ENCODE results near the gene STK11.

STK11 gene

DNA sequence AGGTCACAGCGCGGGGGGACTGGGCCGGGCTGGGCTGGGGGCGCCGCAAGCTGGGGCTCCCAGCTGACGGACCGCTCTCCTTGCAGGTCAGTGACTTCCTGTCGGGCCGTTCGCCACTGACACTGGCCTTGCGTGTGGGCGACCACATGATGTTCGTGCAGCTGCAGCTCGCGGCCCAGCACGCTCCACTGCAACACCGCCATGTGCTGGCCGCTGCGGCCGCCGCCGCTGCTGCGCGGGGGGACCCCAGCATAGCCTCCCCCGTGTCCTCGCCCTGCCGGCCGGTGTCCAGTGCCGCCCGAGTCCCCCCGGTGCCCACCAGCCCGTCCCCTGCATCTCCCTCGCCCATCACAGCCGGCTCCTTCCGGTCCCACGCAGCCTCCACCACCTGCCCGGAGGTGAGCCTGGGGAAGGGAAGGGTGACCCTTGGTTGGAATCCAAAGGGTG lies 48.5 kb downstream of the STK11 start:
- CTCF ChIA-PET = interaction anchor here (1.8 to 2.0 kb wide), 2 partner anchors 10 to 12 kb away, joined by 13 to 22 read pairs; no protein-coding TSS in a partner anchor
- POLR2A ChIA-PET = interaction anchor here (0.7 to 7.8 kb wide), 3 partner anchors 12 to 15 kb away, joined by 5 to 157 read pairs (median 16); partner anchors contain the start of gene CIRBP
- no peak for DNase-seq (ENCODE audit: extremely low spot score)
- TF ChIP-seq ELF4 (IDR thresholded peaks at IDR 0.05) (no peak), NFRKB (IDR thresholded peaks at IDR 0.05) (no peak), BHLHE40 (IDR thresholded peaks at IDR 0.05; ENCODE audit: borderline replicate concordance) (no peak), ZNF384 (IDR thresholded peaks at IDR 0.05) (no peak), FOXM1 (IDR thresholded peaks at IDR 0.05; ENCODE audit: borderline replicate concordance) (no peak), L3MBTL2 (conservative IDR thresholded peaks at IDR 0.05) (no peak), SUZ12 (IDR thresholded peaks at IDR 0.05) (no peak), TARDBP (IDR thresholded peaks at IDR 0.05) (no peak), HDGF (IDR thresholded peaks at IDR 0.05; ENCODE audit: borderline replicate concordance) (no peak), CTBP1 (IDR thresholded peaks at IDR 0.05; ENCODE audit: borderline replicate concordance) (no peak), ARNT (IDR thresholded peaks at IDR 0.05) (no peak), SP1 (IDR thresholded peaks at IDR 0.05) (no peak), FOXA1 (IDR thresholded peaks at IDR 0.05) (no peak), FOXK2 (IDR thresholded peaks at IDR 0.05) (no peak)
- TF ChIP-seq, protein P1, sequence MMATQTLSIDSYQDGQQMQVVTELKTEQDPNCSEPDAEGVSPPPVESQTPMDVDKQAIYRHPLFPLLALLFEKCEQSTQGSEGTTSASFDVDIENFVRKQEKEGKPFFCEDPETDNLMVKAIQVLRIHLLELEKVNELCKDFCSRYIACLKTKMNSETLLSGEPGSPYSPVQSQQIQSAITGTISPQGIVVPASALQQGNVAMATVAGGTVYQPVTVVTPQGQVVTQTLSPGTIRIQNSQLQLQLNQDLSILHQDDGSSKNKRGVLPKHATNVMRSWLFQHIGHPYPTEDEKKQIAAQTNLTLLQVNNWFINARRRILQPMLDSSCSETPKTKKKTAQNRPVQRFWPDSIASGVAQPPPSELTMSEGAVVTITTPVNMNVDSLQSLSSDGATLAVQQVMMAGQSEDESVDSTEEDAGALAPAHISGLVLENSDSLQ (IDR thresholded peaks at IDR 0.05) = no peak

DNA sequence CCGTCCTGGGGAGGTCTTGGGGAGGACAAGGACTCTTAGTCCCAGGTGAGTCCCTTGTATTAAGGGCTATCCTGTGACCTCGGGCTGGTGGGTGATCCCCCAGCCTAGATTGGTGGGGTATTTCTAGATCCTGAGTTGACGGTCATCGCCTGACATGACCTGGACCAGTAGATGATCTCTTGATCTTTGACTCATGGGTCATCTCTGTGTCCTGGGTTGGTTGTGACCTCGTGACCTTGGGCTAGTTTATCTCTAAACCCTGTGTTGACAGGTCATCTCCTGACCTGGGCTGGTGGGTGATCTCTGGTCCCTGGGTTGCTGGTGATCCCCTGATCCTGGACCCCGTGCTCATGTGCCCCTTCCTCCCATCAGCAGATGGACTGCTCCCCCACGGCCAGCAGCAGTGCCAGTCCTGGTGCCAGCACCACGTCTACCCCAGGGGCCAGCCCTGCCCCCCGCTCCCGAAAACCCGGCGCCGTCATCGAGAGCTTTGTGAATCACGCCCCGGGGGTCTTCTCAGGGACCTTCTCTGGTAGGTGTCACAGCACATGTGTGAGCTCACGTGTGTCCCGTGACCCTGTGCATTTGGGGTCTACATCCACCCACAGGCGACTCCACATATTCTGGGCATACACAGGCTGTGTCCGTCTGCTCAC lies 49.1 kb downstream of the STK11 start:
- no peak for DNase-seq (ENCODE audit: extremely low spot score)
- ChIA-PET POLR2A (interaction anchor here (0.7 to 7.8 kb wide), 3 partner anchors 11 to 15 kb away, joined by 4 to 157 read pairs (median 5); partner anchors contain the start of gene CIRBP), CTCF (interaction anchor here (2.0 kb wide), 1 partner anchor 11 kb away, joined by 13 read pairs; no protein-coding TSS in a partner anchor)
- no peak for TF ChIP-seq LEF1 (IDR thresholded peaks at IDR 0.05; ENCODE audit: borderline replicate concordance)
- TF ChIP-seq FOXA1 (IDR thresholded peaks at IDR 0.05) = no peak
- no peak for TF ChIP-seq CTBP1 (IDR thresholded peaks at IDR 0.05; ENCODE audit: borderline replicate concordance)
- no peak for TF ChIP-seq SP1 (IDR thresholded peaks at IDR 0.05)
- TF ChIP-seq ZNF384 (IDR thresholded peaks at IDR 0.05) = no peak
- no peak for TF ChIP-seq NFRKB (IDR thresholded peaks at IDR 0.05)

DNA sequence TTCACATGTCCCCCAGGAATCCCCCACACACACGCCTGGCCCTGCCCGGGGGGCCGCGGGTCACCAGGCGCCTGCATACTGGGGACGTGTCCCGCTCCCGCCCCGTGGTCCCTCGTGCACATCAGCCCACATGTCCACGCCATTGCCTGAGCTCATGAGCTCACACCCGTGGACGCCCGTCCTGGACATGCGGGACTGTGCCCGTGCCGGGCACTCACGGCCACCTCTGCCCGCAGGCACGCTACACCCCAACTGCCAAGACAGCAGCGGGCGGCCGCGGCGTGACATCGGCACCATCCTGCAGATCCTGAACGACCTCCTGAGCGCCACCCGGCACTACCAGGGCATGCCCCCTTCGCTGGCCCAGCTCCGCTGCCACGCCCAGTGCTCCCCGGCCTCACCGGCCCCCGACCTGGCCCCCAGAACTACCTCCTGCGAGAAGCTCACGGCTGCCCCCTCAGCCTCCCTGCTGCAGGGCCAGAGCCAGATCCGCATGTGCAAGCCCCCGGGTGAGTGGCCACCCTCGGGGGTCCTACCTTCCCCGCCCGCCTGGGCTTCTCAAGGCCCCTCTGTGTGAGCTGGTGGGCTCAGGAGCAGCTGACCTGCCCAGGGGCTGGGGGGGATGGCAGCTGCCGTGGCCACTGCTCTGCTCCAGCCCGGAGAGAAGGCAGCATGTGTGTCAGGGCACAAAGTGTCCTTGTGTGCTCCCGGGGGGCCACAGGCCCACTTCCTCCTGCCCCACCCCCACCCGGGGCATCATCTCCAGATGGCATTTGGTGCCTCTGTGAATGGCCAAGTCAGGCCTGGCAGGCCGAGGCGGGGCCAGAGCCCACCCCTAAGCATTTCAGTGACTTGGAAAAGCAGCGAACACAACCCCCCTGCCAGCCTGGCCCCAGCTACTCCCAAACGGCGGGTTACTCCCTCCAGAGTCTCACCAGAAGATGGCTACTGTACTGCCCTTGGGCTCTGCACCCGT lies 49.9 kb downstream of the STK11 start:
- CTCF ChIA-PET = interaction anchor here (2.3 kb wide), 1 partner anchor 11 kb away, joined by 11 read pairs; no protein-coding TSS in a partner anchor
- POLR2A ChIA-PET = interaction anchor here (1.2 to 7.8 kb wide), 3 partner anchors 12 to 18 kb away, joined by 4 to 157 read pairs (median 6); partner anchors contain the start of gene CIRBP
- TF ChIP-seq HDGF (IDR thresholded peaks at IDR 0.05; ENCODE audit: borderline replicate concordance) = no peak
- TF ChIP-seq NFRKB (IDR thresholded peaks at IDR 0.05) = no peak
- no peak for TF ChIP-seq ELF4 (IDR thresholded peaks at IDR 0.05)
- TF ChIP-seq FOXM1 (IDR thresholded peaks at IDR 0.05; ENCODE audit: borderline replicate concordance) = no peak
- no peak for TF ChIP-seq CTBP1 (IDR thresholded peaks at IDR 0.05; ENCODE audit: borderline replicate concordance)
- TF ChIP-seq FOXA1 (IDR thresholded peaks at IDR 0.05) = no peak
- TF ChIP-seq ARNT (IDR thresholded peaks at IDR 0.05) = no peak
- no peak for TF ChIP-seq ZNF384 (IDR thresholded peaks at IDR 0.05)
- no peak for TF ChIP-seq SUZ12 (IDR thresholded peaks at IDR 0.05)
- TF ChIP-seq L3MBTL2 (conservative IDR thresholded peaks at IDR 0.05) = no peak
- no peak for TF ChIP-seq FOXK2 (IDR thresholded peaks at IDR 0.05)
- TF ChIP-seq, protein P1 (IDR thresholded peaks at IDR 0.05) = no peak
- TF ChIP-seq SP1 (IDR thresholded peaks at IDR 0.05) = no peak
- TF ChIP-seq BHLHE40 (IDR thresholded peaks at IDR 0.05; ENCODE audit: borderline replicate concordance) = no peak
- TF ChIP-seq TARDBP (IDR thresholded peaks at IDR 0.05) = no peak
- TF ChIP-seq LEF1 (IDR thresholded peaks at IDR 0.05; ENCODE audit: borderline replicate concordance) = no peak
- no peak for DNase-seq (ENCODE audit: extremely low spot score)

DNA sequence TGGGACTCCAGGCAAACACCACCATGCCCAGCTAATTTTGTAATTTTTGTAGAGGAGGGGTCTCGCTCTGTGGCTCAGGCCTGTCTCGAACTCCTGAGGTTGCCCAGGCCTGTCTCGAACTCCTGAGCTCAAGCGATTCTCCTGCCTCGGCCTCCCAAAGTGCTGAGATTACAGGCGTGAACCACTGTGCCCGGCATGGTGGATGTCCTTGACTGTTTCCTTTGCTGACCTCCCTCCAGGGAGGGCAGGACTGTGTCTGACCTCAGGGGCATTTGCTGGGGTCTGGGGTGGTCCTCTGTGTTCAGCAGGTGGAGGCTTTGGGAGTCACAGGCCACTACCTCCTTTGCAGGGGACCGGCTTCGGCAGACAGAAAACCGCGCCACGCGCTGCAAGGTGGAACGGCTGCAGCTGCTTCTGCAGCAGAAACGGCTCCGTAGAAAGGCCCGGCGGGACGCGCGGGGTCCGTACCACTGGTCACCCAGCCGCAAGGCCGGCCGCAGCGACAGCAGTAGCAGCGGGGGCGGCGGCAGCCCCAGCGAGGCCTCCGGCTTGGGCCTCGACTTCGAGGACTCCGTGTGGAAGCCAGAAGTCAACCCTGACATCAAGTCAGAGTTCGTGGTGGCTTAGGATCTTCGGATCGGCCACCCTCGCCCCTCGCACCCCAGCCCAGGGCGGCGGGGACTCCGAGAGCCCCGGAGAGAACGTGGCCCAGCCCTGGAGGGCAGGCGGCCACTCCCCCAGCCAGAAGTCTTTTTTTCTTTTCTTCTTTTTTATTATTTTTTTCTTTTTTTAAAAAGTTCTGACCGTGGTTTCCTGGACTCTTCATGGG lies 51.3 kb downstream of the STK11 start:
- ChIA-PET CTCF (interaction anchor here (2.3 kb wide), 1 partner anchor 10 kb away, joined by 11 read pairs; no protein-coding TSS in a partner anchor), POLR2A (interaction anchor here (1.2 to 7.8 kb wide), 3 partner anchors 13 to 17 kb away, joined by 6 to 157 read pairs (median 8); partner anchors contain the start of gene CIRBP)
- TF ChIP-seq ZNF384 (IDR thresholded peaks at IDR 0.05) = no peak
- DNase-seq (ENCODE audit: extremely low spot score) = no peak

DNA sequence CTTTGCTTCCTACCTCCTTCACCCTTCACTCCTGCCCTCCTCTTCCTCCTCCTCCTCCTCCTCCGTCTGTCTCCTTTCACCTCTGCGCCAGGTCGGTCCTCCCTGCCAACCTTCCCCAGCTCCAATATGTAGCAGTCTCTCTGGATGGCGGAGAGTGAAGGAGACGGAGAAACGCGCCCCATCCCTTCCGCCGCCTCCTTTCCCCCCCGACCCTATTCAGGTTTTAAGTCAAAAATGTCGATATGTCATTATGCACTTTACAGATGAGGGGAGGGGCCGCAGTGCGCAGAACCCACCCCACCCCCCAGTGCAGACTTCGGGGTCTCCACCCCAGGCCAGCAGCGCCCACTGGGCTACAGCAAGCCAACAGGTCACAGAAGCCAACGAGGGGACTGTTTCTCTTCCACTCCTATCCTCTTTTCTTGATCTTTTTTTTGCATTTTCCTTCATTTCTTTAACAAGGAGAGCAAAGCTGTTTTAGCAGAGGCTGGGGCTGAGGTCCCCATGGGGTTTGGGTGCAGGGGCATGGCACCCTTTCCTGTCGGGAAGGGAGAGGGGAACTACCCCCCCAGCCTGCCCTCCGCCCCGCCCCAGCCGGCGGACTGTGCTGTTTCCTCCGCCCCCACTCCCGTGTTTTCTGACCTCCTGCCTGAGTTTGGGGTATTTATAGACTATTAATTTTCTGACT lies 52.0 kb downstream of the STK11 start:
- CTCF ChIA-PET = interaction anchor here (2.3 kb wide), 1 partner anchor 9 kb away, joined by 11 read pairs; no protein-coding TSS in a partner anchor
- POLR2A ChIA-PET = interaction anchor here (2.9 to 7.8 kb wide), 2 partner anchors 12 to 16 kb away, joined by 8 to 157 read pairs; partner anchors contain the start of gene CIRBP
- no peak for DNase-seq (ENCODE audit: extremely low spot score)
- no peak for TF ChIP-seq ELF4 (IDR thresholded peaks at IDR 0.05)
- no peak for TF ChIP-seq NFRKB (IDR thresholded peaks at IDR 0.05)
- no peak for TF ChIP-seq FOXA1 (IDR thresholded peaks at IDR 0.05)
- no peak for TF ChIP-seq SP1 (IDR thresholded peaks at IDR 0.05)
- TF ChIP-seq LEF1 (IDR thresholded peaks at IDR 0.05; ENCODE audit: borderline replicate concordance) = no peak
- TF ChIP-seq ARNT (IDR thresholded peaks at IDR 0.05) = no peak
- TF ChIP-seq ZNF384 (IDR thresholded peaks at IDR 0.05) = no peak
- no peak for TF ChIP-seq SUZ12 (IDR thresholded peaks at IDR 0.05)
- TF ChIP-seq CTBP1 (IDR thresholded peaks at IDR 0.05; ENCODE audit: borderline replicate concordance) = no peak
- no peak for TF ChIP-seq FOXK2 (IDR thresholded peaks at IDR 0.05)

Measured in HEK293T (cell line).